HepG2 (cell line): Measurements from ENCODE around the gene TFE3. TPM values are rescaled to one million over a fixed set of nuclear protein-coding genes. Genes with fewer than 3 reads are reported as not detected.

Experiments used
- ATAC-seq: fragments of 200-7000 bp; cut with Tn5 transposase; 3 replicates; pipeline ENCODE4 v1.9.1; 2020; ENCODE audit warnings: mild to moderate bottlenecking, moderate library complexity
- BruUV-seq: library from RNA; stranded (reverse); fragments of 400-500 nt; replicated peaks from 2 replicates; lab custom pipeline; 2021; lab: Mats Ljungman, UMichigan
- CTCF ChIA-PET: fragments of 300-600 bp; formaldehyde crosslinking; extraction: SDS; loops from one replicate; lab custom pipeline; 2021; ENCODE audit warnings: low total read pairs, inconsistent platforms, low intra/inter-chr PET ratio; lab: Yijun Ruan, JAX
- POLR2A ChIA-PET: fragments of 350-600 bp; sonication (Branson Sonifier 250); formaldehyde crosslinking; loops from one replicate; lab custom pipeline; 2020; ENCODE audit warnings: antibody characterized with exemption, inconsistent platforms; lab: Yijun Ruan, JAX
- DNase-seq: peaks from one replicate; pipeline ENCODE4 v3.0.0-alpha.2; 2015; ENCODE audit warnings: low spot score
- FAIRE-seq: peaks from 3 replicates; lab custom pipeline; 2011; peaks lifted over from hg19 to GRCh38; lab: Jason Lieb, UNC
- H2AFZ ChIP-seq: one replicate; pipeline ENCODE4 v1.6.1; 2011; ENCODE audit warnings: low read length, inconsistent platforms
- H3K27ac ChIP-seq: fragments of 300-600 bp; 3 replicates; pipeline ENCODE4 v1.8.0; 2011; ENCODE audit warnings: mixed run types, mild to moderate bottlenecking, mixed read lengths, low read length, inconsistent platforms; ENCODE audit not compliant: insufficient read depth; ENCODE audit errors: extremely low read length
- H3K27me3 ChIP-seq, 2 experiments: fragments of 200-600 bp in 1 of 2; 2 replicates in 1 of 2; 3 replicates in 1 of 2; pipeline versions ENCODE4 v1.6.0 to v1.8.0; 2011; ENCODE audit warnings: low read length in 2 of 2, mild to moderate bottlenecking in 2 of 2, moderate library complexity in 2 of 2, inconsistent platforms in 1 of 2; ENCODE audit not compliant: insufficient read depth in 2 of 2, control insufficient read depth in 1 of 2
- H3K36me3 ChIP-seq, 2 experiments: fragments of 200-600 bp in 1 of 2; replicated peaks in 1 of 2; 2 replicates in 1 of 2; 3 replicates in 1 of 2; pipeline versions ENCODE4 v1.5.1 to v1.8.0; 2011; ENCODE audit warnings: low read length in 2 of 2, inconsistent platforms in 1 of 2; ENCODE audit not compliant: insufficient read depth in 2 of 2, control insufficient read depth in 1 of 2
- H3K4me1 ChIP-seq: 2 replicates; pipeline ENCODE4 v1.5.1; 2012; ENCODE audit warnings: low read length, inconsistent platforms; ENCODE audit not compliant: insufficient read depth
- H3K4me2 ChIP-seq: 2 replicates; pipeline ENCODE4 v1.6.0; 2011; ENCODE audit warnings: low read depth, low read length, inconsistent platforms
- H3K4me3 ChIP-seq, 3 experiments: fragments of 200-600 bp in 1 of 3; sonication (generic), shearing (Covaris generic) in 1 of 3; replicated peaks in 1 of 3; 2 replicates each; pipeline ENCODE4 v1.5.1; 2011 to 2016; ENCODE audit warnings: low read length in 3 of 3, inconsistent platforms in 2 of 3, low read depth in 2 of 3, mild to moderate bottlenecking in 2 of 3, control low read depth in 1 of 3, mixed read lengths in 1 of 3; ENCODE audit not compliant: insufficient read depth in 1 of 3
- H3K79me2 ChIP-seq: one replicate; pipeline ENCODE4 v1.6.1; 2011; ENCODE audit warnings: low read length, inconsistent platforms; ENCODE audit not compliant: insufficient read depth
- H3K9ac ChIP-seq: 2 replicates; pipeline ENCODE4 v1.6.0; 2011; ENCODE audit warnings: mild to moderate bottlenecking, low read depth, low read length, inconsistent platforms; ENCODE audit not compliant: insufficient read depth
- H3K9me3 ChIP-seq: 2 replicates; pipeline ENCODE4 v1.5.1; 2012; ENCODE audit warnings: mild to moderate bottlenecking, low read length
- H4K20me1 ChIP-seq: 2 replicates; pipeline ENCODE4 v1.6.0; 2011; ENCODE audit warnings: inconsistent platforms, mild to moderate bottlenecking, low read length, moderate library complexity; ENCODE audit not compliant: insufficient read depth
- GMEB1 ChIP-seq: sonication (generic); formaldehyde crosslinking; IDR thresholded peaks from 2 replicates; pipeline ENCODE4 v1.5.1; 2020; ENCODE audit warnings: missing genetic modification reagents, mild to moderate bottlenecking, borderline replicate concordance
- HCFC1 ChIP-seq: fragments of 150-350 bp; IDR thresholded peaks from 2 replicates; pipeline ENCODE4 v1.6.1; 2014; ENCODE audit warnings: low read depth, low read length
- PATZ1 ChIP-seq: sonication (generic); formaldehyde crosslinking; IDR thresholded peaks from 2 replicates; pipeline ENCODE4 v1.4.0; 2020; ENCODE audit warnings: missing genetic modification reagents
- PRDM15 ChIP-seq: sonication (generic); formaldehyde crosslinking; IDR thresholded peaks from 2 replicates; pipeline ENCODE4 v1.4.0; 2020; ENCODE audit warnings: missing genetic modification reagents
- SETDB1 ChIP-seq: sonication (generic); formaldehyde crosslinking; IDR thresholded peaks from 2 replicates; pipeline ENCODE4 v1.5.1; 2020; ENCODE audit warnings: missing genetic modification reagents, mild to moderate bottlenecking, borderline replicate concordance
- TAF1 ChIP-seq: sonication (generic); formaldehyde crosslinking; IDR thresholded peaks from 2 replicates; pipeline ENCODE4 v1.4.0; 2020; ENCODE audit warnings: missing genetic modification reagents
- TFAP4 ChIP-seq: sonication (generic); IDR thresholded peaks from 2 replicates; pipeline ENCODE4 v1.6.1; 2016; ENCODE audit warnings: low read depth, borderline replicate concordance
- ZBTB33 ChIP-seq: sonication (generic); formaldehyde crosslinking; IDR thresholded peaks from 2 replicates; pipeline ENCODE4 v1.4.0; 2020; ENCODE audit warnings: missing genetic modification reagents
- ZFY ChIP-seq: sonication (generic); formaldehyde crosslinking; IDR thresholded peaks from 2 replicates; pipeline ENCODE4 v1.4.0; 2020; ENCODE audit warnings: missing genetic modification reagents
- ZMAT3 ChIP-seq: sonication (generic); formaldehyde crosslinking; conservative IDR thresholded peaks from 2 replicates; pipeline ENCODE4 v1.7.0; 2021; ENCODE audit warnings: missing genetic modification reagents
- ZNF326 ChIP-seq: sonication (generic); formaldehyde crosslinking; IDR thresholded peaks from 2 replicates; pipeline ENCODE4 v1.4.0; 2020; ENCODE audit warnings: missing genetic modification reagents, borderline replicate concordance
- ZNF629 ChIP-seq: sonication (generic); formaldehyde crosslinking; conservative IDR thresholded peaks from 2 replicates; pipeline ENCODE4 v1.5.0; 2020; ENCODE audit warnings: missing genetic modification reagents
- ZNF740 ChIP-seq: sonication (generic); formaldehyde crosslinking; IDR thresholded peaks from 2 replicates; pipeline ENCODE4 v1.4.0; 2020; ENCODE audit warnings: missing genetic modification reagents
- WGBS: methylation state at CpG from one replicate; pipeline ENCODE4 v1.1.6; 2017; ENCODE audit warnings: low lambda C conversion rate; 5-methylcytosine and 5-hydroxymethylcytosine counted together
- in situ Hi-C: cut with HindIII; loops from 2 replicates; pipeline ENCODE4 v1.10.0; 2017; ENCODE audit warnings: low pct_unique_long_range_greater_than_20kb; ENCODE audit not compliant: extremely low pct_ligation_motif_present
- intact Hi-C: fragments of 100-400 bp; cut with micrococcal nuclease; formaldehyde crosslinking; loops from one replicate; pipeline ENCODE4 v1.10.0; 2022; ENCODE audit not compliant: unreplicated experiment
- polyA plus RNA-seq, 8 experiments: library from polyadenylated mRNA; depleted of rRNA in 3 of 8; stranded (reverse) in 7 of 8; unstranded in 1 of 8; fragments of >200 nt; fragmentation: Illumina TruSeq in 4 of 8; extraction: Trizol in 4 of 8; gene quantifications; 2 replicates each; pipeline versions ENCODE4 v1.2.1 to v1.2.3, GENCODE V29; 2011 to 2016; ENCODE audit warnings: low read depth in 4 of 8, missing spikeins in 1 of 8, mixed read lengths in 1 of 8; ENCODE audit not compliant: insufficient read depth in 1 of 8
- total RNA-seq, 5 experiments: library from RNA; depleted of rRNA; stranded (reverse); fragments of >200 nt; fragmentation: Illumina TruSeq; extraction: Trizol; gene quantifications; 2 replicates each; pipeline ENCODE4 v1.2.3, GENCODE V29; 2016; ENCODE audit warnings: low read depth in 1 of 5

TFE3 gene
- total and polyA plus RNA-seq, 2 of the 13 experiments (the other 11 are each of a cell fraction or from before 2014, with no cell fraction given), result 8.3 to 12.3 TPM

GRCh38 chrX:49043987-49044281 lies 777 bp upstream of the TFE3 start:
- peak overlapping the region; percentile 76 for H3K4me2 ChIP-seq
- H3K4me3 ChIP-seq, result peak overlapping the region; percentile 45 to 65 (median 61)
- H3K36me3 ChIP-seq, result peaks cover 0 to 3% of the 10 kb centered on the region in 2 experiments; a peak in 1 of 5 replicates
- 0% methylated on average over 1 of the region's 13 CpGs for whole genome bisulfite sequencing
- peaks cover 41% of the 10 kb centered on the region for H3K4me1 ChIP-seq
- H3K9me3 ChIP-seq, result no peaks in the 10 kb centered on the region
- H3K79me2 ChIP-seq, result peaks cover 16% of the 10 kb centered on the region
- ATAC-seq (no peak), FAIRE-seq (no peak), DNase-seq (no peak)
- ChIA-PET CTCF (no interaction called here), POLR2A (interaction anchor here (0.9 to 3.4 kb wide), 6 partner anchors 9 to 147 kb away, joined by 3 to 20 read pairs (median 7); partner anchors contain the start of genes GRIPAP1 and OTUD5)
- peak overlapping the region; percentile 56 for H3K9ac ChIP-seq
- H3K27ac ChIP-seq, result peak overlapping the region; percentile 62
- TSS peak; percentile 88 for BruUV-seq
- intact Hi-C loops (loop anchor here (2.0 to 5.0 kb wide), 2 partner anchors 57 to 87 kb away; partner anchors contain the start of gene OTUD5), in situ Hi-C loops (no loop called here)
- no peaks in the 10 kb centered on the region for H4K20me1 ChIP-seq
- no peaks in the 10 kb centered on the region; a peak in 1 of 5 replicates for H3K27me3 ChIP-seq
- no peak overlapping the region for H2AFZ ChIP-seq
- TF ChIP-seq ZNF740 (CRISPR knock-in tag) (0 out of 2 replicates have a peak, but pooled peaks have one; percentile 30), TAF1 (no peak), HCFC1 (no peak), GMEB1 (CRISPR knock-in tag) (no peak; the same call in 1 of the 2 replicates), ZMAT3 (no peak), ZNF326 (CRISPR knock-in tag) (no peak), PRDM15 (CRISPR knock-in tag) (no peak), SETDB1 (CRISPR knock-in tag) (no peak), PATZ1 (CRISPR knock-in tag) (peak; percentile 85; the same call in 1 of the 2 replicates), ZNF629 (CRISPR knock-in tag) (peak; percentile 82), ZBTB33 (CRISPR knock-in tag) (0 out of 2 replicates have a peak, but pooled peaks have one; percentile 17), TFAP4 (peak; percentile 81), ZFY (no peak)
